ACC112 (cell line): Measurements from ENCODE around the gene ZNF318.

Experiments used
- H2AFZ ChIP-seq: fragments of 200-600 bp; sonication (generic); one replicate; pipeline ENCODE4 v1.6.0; 2017; ENCODE audit warnings: antibody characterized with exemption, low read length; ENCODE audit not compliant: unreplicated experiment
- H3K27ac ChIP-seq: fragments of 200-600 bp; sonication (generic); 2 replicates; pipeline ENCODE4 v1.5.1; 2014; ENCODE audit warnings: low read depth, mild to moderate bottlenecking, antibody characterized with exemption, low read length, moderate library complexity
- H3K27me3 ChIP-seq: fragments of 200-600 bp; sonication (generic); 2 replicates; pipeline ENCODE4 v1.6.1; 2014; ENCODE audit warnings: mild to moderate bottlenecking, antibody characterized with exemption, low read length, moderate library complexity, mixed read lengths; ENCODE audit not compliant: insufficient read depth
- H3K36me3 ChIP-seq: fragments of 200-600 bp; sonication (generic); 2 replicates; pipeline ENCODE4 v1.6.1; 2016; ENCODE audit warnings: mild to moderate bottlenecking, antibody characterized with exemption, low read length, moderate library complexity, mixed read lengths; ENCODE audit not compliant: insufficient read depth
- H3K4me1 ChIP-seq: fragments of 200-600 bp; sonication (generic); one replicate; pipeline ENCODE4 v1.6.1; 2016; ENCODE audit warnings: low read length, mixed read lengths; ENCODE audit not compliant: insufficient read depth, unreplicated experiment, control insufficient read depth
- H3K4me3 ChIP-seq: fragments of 200-600 bp; sonication (generic); 2 replicates; pipeline ENCODE4 v1.5.1; 2014; ENCODE audit warnings: mild to moderate bottlenecking, low read depth, low read length
- H3K79me2 ChIP-seq: fragments of 200-600 bp; sonication (generic); one replicate; pipeline ENCODE4 v1.6.0; 2016; ENCODE audit warnings: low read length; ENCODE audit not compliant: control insufficient read depth, unreplicated experiment, insufficient read depth

The ZNF318 gene

GRCh38 chr6:43336382-43336781 lies 33.1 kb downstream of the ZNF318 start:
- H3K36me3 ChIP-seq = peaks cover 13% of the 10 kb centered on the region; the same call in 1 of the 2 replicates
- no peaks in the 10 kb centered on the region for H3K79me2 ChIP-seq
- no peaks in the 10 kb centered on the region for H3K4me1 ChIP-seq
- no peak overlapping the region for H2AFZ ChIP-seq
- no peak overlapping the region for H3K4me3 ChIP-seq
- H3K27me3 ChIP-seq = no peaks in the 10 kb centered on the region
- no peak overlapping the region for H3K27ac ChIP-seq

DNA sequence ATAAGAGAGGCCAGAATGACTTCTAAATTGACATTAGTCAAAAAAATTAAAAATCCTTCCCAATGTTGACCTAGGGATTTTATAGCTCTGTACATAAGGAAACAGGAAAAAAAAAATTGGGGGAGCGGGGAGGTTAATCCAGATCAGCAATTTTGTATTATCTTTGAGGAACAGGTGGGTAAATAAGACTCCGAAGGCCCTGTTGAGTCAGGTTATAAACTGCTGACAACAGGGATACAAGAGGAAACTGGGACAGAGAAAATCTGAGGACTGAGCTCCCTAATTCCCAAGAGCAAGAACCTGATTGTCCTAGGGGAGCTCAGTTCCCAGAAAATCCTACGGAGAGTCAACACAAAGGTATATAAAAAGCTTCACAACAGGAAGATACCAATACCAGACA lies 34.0 kb downstream of the ZNF318 start:
- Histone ChIP-seq H3K27me3 (no peaks in the 10 kb centered on the region), H2AFZ (no peak overlapping the region), H3K4me1 (no peaks in the 10 kb centered on the region), H3K79me2 (no peaks in the 10 kb centered on the region), H3K36me3 (peaks cover 9% of the 10 kb centered on the region; the same call in 1 of the 2 replicates), H3K4me3 (no peak overlapping the region), H3K27ac (no peak overlapping the region)

DNA sequence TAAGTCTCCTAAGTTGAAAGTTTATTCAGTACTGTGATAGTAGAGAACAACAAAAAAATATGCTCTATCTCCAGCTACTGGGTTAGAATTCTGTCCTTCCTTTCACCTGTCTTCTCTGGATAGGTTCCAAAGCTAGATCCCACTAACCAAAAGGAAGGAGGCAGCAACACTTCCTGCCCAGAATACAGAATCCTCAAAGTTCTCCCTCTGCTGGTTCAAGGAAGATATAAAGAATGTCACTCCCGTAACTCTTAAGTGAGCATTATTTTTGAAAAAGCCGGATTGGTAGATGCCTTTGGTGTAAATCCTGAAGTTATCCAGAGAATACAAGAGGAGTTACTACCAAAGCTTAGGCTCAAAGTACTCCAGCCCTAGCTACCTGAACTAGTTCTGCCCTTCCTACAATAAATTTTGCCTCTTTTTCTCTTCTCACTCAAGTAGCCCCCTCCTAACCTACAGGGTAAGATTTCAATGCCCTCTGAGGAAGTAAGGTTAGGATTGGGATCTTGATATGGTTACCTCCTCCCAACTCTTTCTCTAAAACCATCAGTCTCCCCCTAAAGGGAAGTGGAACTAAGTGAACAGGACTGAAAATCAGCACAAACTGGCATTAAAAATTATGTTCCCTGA lies 34.9 kb downstream of the ZNF318 start:
- Histone ChIP-seq H3K79me2 (no peaks in the 10 kb centered on the region), H3K4me1 (no peaks in the 10 kb centered on the region), H3K4me3 (no peak overlapping the region), H3K27me3 (no peaks in the 10 kb centered on the region), H2AFZ (no peak overlapping the region), H3K27ac (no peak overlapping the region), H3K36me3 (0 out of 2 replicates have a peak, but pooled peaks cover under 1% of the 10 kb centered on the region)

GRCh38 chr6:43331891-43332290 lies 37.6 kb downstream of the ZNF318 start:
- Histone ChIP-seq H3K4me3 (no peak overlapping the region), H3K36me3 (no peaks in the 10 kb centered on the region), H3K27me3 (no peaks in the 10 kb centered on the region), H3K27ac (no peak overlapping the region), H3K4me1 (no peaks in the 10 kb centered on the region), H2AFZ (no peak overlapping the region), H3K79me2 (no peaks in the 10 kb centered on the region)

- H3K79me2 ChIP-seq = no peaks in the 10 kb centered on the region
- no peak overlapping the region for H3K27ac ChIP-seq
- no peaks in the 10 kb centered on the region for H3K36me3 ChIP-seq
- H2AFZ ChIP-seq = no peak overlapping the region
- no peaks in the 10 kb centered on the region for H3K27me3 ChIP-seq
- no peaks in the 10 kb centered on the region for H3K4me1 ChIP-seq
- H3K4me3 ChIP-seq = no peak overlapping the region
Measured at GRCh38 chr6:43331470-43331869, 38.0 kb downstream of the ZNF318 start.

DNA sequence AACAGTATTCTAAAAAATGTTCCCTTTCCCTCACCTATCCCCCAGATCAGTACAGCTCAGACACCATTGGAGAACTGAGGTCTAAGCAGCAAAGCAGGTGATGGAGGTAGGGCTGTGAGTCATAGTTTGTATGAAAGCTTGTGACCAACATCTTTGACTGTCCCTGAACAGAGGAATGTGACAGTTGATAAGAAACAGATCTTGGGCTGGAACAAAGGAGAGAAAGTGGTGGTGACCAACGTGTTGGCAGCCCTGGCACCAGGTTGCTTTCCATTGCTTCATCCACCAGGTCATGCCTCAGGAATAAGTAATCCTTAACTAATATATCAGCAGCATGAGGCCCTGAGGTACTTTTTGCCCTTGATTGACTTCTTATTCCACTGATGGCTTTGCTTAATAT lies 40.9 kb downstream of the ZNF318 start:
- Histone ChIP-seq H3K27me3 (no peaks in the 10 kb centered on the region), H3K36me3 (no peaks in the 10 kb centered on the region), H3K27ac (no peak overlapping the region)

GRCh38 chr6:43325876-43326275 lies 43.6 kb downstream of the ZNF318 start:
- Histone ChIP-seq H3K4me3 (no peak overlapping the region), H3K27me3 (no peaks in the 10 kb centered on the region), H3K36me3 (no peaks in the 10 kb centered on the region), H3K79me2 (no peaks in the 10 kb centered on the region), H2AFZ (no peak overlapping the region), H3K27ac (no peak overlapping the region), H3K4me1 (no peaks in the 10 kb centered on the region)

More for the DNA sequence above, 40.9 kb downstream of the ZNF318 start:
- Histone ChIP-seq H2AFZ (no peak overlapping the region), H3K79me2 (no peaks in the 10 kb centered on the region), H3K4me3 (no peak overlapping the region), H3K4me1 (no peaks in the 10 kb centered on the region)

GRCh38 chr6:43318011-43318410 lies 51.4 kb downstream of the ZNF318 start:
- no peaks in the 10 kb centered on the region for H3K79me2 ChIP-seq
- no peaks in the 10 kb centered on the region for H3K4me1 ChIP-seq
- peaks cover 43% of the 10 kb centered on the region for H3K27me3 ChIP-seq
- H2AFZ ChIP-seq = no peak overlapping the region
- H3K36me3 ChIP-seq = no peaks in the 10 kb centered on the region
- H3K4me3 ChIP-seq = no peak overlapping the region
- H3K27ac ChIP-seq = no peak overlapping the region

DNA sequence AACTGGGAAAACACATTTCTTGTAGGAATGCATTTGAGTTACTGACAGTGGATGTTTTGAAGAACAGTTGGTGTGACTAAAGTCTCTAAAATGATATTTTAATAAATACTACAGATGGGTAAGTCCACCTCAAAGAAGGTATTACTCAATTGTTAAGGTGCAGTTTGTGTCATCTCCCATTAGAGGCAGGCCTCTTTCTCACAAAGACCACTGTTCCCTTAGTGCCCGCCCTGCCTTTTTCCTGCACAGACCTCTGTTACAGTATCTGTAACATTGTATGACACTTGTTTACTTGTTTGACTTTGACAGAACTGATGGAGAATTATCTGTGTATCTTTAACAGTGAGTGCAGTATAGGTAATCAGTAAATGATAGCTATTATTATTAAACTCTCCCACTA lies 55.6 kb downstream of the ZNF318 start:
- peaks cover 45% of the 10 kb centered on the region for H3K27me3 ChIP-seq
- no peak overlapping the region for H3K4me3 ChIP-seq
- H3K4me1 ChIP-seq = peaks cover 5% of the 10 kb centered on the region
- no peaks in the 10 kb centered on the region for H3K36me3 ChIP-seq
- H2AFZ ChIP-seq = no peak overlapping the region
- H3K79me2 ChIP-seq = no peaks in the 10 kb centered on the region
- H3K27ac ChIP-seq = no peak overlapping the region

- H3K27me3 ChIP-seq = peaks cover 28% of the 10 kb centered on the region
- no peak overlapping the region for H3K4me3 ChIP-seq
- H3K79me2 ChIP-seq = no peaks in the 10 kb centered on the region
- no peak overlapping the region for H3K27ac ChIP-seq
- H2AFZ ChIP-seq = no peak overlapping the region
- H3K4me1 ChIP-seq = peaks cover 12% of the 10 kb centered on the region
- no peaks in the 10 kb centered on the region for H3K36me3 ChIP-seq
Measured at GRCh38 chr6:43311666-43312065, 57.8 kb downstream of the ZNF318 start.

DNA sequence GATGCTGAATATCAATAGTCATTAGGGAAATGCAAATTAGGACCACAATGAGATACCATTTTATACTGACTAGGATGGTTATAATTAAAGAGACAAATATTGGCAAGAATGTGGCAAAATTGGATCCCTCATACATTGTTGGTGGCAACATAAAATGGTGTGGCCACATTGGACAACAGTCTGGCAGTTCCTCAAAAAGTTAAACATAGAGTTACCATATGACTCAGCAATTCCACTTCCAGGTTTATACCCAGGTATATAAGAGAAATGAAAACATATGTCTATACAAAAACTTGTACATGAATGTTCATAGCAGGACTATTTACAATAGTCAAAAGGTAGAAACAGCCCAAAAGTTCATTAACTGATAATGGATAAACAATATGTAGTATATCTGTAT lies 58.8 kb downstream of the ZNF318 start:
- H3K4me3 ChIP-seq = no peak overlapping the region
- H2AFZ ChIP-seq = no peak overlapping the region
- H3K4me1 ChIP-seq = peaks cover 12% of the 10 kb centered on the region
- no peaks in the 10 kb centered on the region for H3K36me3 ChIP-seq
- H3K79me2 ChIP-seq = no peaks in the 10 kb centered on the region
- no peak overlapping the region for H3K27ac ChIP-seq
- H3K27me3 ChIP-seq = peaks cover 19% of the 10 kb centered on the region
